Central memory CD4-positive, alpha-beta T cell (primary cell): ENCODE results near the gene PLXDC2.

Source experiments
- DNase-seq: peaks from one replicate; pipeline ENCODE4 v3.0.0; 2022

PLXDC2 gene

DNA sequence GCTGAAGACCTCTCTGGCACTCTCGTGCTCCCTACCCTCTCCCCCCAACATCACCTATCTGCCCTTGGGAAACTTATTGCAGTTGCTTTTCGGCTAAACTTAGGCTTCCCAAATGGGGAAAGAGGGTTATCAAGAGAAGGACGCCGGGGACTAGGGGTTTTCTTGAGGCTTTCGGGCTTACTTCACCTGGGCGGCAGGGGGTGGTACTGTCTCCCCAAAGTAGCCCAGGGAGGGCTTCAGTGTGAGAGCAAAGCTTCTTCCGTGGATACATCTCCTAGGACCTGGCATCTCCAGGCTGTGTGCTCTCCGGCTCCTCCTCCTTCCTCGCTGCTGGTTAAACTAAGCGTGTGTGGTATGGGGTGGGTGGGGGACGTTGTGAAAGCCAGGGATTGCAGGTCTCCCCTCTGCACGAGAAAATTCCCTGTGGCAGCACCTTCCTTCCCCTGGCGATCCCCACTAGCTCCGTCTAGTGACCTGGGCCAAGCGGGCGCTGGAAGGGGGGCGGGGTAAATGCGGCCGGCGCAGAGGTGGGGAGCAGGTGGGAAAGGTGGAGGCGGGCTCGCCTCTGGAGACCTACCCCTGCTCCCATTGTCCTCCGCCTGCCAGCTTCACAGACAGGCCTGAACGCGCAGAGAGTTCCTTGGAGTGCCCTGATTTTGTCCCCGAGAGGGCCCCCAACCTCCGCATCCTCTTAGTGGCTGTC lies 1.1 kb downstream of the PLXDC2 start:
- DNase-seq = no peak

DNA sequence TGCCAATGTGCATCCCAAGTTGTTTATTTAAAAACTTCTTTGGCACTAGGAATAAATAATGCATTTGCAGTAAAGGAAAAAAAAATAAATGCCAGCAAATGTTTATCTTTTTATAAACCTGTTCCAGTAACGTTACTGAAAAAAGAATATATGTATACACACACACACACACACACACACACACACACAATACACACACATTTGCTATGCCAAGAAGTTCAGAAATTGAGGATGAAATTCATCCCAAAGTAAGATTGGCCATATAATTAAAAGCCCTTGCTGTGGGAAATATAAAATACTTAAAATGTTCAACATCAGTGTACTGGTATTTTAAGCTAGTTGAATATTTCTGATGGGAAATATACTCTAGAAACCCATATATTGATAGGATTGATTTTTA lies 2.6 kb downstream of the PLXDC2 start:
- no peak for DNase-seq

DNA sequence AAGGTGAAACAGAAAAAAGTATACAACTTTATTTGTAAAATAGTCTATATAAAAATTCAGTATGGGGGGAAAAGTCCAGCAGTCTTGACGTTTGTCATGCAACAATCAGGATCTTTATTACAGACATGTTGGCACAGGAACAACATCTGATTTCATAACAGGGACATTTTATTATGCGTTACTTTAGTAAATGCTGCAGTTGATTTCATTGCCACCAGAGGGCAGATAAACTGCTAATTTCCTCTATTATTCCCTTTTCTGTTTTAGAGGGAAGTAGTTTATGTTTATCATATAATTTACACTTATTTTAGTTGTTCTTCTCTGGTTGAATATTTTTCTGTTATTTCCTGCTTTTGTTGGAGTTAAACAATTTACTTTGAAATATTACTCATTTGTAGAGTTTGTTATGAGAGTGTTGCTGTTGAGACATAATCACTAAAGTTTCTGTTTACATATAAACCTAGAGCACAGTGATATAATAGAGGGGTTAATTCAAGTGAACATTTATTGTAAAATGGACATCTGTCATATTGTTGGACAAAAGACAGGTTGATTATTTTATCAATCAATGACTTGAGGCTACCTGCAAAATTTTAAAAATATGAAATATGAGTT lies 3.3 kb downstream of the PLXDC2 start:
- no peak for DNase-seq

DNA sequence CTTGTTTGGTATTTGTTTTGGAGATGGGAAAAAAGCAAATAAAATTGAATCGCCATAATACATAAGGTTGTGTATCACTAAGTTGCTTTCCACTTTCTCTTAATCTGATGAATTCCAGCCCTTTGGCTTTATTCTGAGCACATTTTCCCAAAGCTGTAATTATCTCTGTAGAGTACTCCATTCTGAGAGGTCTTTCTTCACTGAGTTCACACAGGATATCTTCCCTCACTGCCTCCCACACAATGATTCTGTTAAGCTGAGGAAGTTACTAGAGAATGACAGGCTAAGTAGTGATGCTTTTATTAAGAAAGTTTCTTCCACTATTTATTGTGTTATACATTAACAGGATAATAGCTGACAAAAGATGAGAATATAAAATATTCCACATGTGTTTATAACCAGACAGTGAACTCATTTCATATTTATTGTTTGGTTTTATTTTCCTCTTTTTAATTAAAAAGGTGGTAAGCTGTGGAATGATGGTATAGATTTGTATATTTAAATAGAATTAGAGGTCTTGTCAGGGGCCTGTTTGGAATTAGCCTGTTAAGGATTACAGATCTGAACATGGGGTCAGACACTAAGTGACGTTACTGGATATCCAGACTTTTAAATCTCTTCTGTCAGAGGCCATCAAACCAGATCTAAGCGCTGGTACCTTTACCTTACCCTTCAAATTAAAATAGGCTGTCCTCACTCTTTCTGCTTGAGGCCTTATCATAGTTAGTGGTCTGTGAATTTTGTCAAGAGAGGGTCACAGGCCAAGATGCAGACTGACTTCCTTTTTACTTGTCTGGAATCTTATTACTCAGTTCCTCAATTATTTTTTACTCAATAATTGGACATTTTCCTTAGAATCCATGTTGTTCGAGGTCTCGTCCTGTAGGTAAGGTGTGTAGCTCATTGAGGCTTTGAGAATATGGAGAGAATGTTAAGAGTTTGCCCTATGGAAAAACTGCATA lies 8.4 kb downstream of the PLXDC2 start:
- no peak for DNase-seq

DNA sequence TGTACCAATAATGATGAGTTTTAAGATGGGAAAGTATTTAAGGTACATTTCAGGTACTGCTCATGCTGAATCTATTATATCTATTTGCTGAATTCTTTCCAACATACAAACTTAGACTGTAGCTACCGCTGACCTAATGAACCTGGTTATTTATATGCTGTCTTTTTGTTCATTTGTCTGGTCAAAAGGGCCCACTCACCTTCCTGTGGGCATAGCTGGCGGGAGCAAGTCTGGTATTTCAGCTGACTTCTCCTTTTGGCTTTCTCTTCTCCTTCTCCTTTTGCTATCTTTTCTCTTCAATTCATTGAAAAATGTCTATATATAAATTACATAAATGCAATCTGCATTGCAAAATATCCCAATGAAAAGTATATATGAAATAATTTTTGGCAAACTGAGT lies 9.5 kb downstream of the PLXDC2 start:
- no peak for DNase-seq

DNA sequence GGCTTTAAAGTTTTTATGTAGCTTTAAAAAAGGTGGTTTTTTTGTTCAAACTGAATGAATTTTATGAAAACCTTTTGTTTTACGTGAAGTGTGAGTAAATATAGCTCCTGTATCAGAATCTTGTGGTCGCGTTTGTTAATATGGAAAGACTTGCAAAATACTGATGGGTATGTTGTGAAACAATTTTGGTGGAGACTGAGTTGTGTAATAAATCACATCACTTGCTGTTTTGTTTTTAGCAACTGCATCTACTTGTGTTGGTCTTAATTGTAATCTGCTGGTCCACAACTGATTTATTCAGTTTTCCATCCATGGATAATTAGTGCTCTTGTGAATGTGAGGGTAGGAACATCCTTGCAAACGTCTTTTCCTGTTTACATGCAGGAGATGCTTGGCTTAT lies 10.5 kb downstream of the PLXDC2 start:
- DNase-seq = no peak

DNA sequence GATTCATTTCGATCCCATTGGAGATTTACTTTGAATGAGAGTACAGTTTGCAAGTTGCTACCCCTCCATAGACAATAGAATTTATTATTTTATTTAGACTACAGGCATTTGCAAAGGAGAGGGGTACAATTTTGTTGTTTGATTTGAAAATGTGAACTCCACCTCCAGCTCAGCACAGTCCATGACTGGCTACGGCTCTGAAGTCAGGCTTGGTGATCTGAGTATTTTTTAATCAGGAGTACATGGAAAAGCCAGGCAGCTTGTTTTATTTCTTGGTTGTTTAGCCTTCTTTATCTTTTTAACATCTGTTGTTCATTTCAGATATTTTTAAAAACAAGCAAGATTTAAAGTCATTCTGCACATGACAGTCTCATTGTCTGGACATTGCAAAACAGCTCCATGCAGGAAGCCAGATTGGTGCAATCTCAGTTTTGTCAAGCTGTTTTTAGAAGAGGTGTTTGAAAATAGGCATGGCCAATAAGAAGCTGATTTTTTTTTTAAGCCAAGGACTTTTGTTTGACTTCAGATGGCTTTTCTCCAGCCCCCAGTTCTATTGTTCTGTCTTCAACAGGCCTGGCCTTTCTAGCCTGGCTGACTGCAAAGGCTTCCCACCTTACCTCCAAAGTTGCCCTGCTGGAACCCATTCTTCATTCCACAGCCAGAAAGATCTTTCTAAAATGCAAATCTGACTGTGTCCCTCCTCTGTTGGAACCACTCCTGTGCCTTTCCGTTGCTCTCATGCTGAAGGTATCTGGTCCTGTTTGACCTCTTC lies 12.2 kb downstream of the PLXDC2 start:
- no peak for DNase-seq

DNA sequence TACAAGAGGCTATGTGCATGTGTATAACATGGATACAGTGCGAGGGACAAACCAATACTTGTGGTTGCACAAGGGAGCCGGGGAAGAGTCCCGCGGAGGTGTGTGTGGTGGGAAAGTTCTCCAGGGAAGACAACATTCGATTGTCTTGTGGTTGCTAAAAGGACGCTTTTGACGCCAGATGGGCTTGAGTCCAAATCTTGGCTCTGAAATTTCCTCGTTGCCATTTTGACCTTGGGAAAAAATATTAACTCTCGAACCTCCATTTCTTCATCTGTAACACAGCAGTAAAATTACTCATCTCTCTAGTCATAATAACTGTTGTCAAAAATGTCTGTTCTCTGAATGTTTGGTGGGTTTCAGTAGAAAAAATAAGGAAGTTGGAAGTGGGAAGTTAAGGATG lies 16.5 kb downstream of the PLXDC2 start:
- DNase-seq = no peak

DNA sequence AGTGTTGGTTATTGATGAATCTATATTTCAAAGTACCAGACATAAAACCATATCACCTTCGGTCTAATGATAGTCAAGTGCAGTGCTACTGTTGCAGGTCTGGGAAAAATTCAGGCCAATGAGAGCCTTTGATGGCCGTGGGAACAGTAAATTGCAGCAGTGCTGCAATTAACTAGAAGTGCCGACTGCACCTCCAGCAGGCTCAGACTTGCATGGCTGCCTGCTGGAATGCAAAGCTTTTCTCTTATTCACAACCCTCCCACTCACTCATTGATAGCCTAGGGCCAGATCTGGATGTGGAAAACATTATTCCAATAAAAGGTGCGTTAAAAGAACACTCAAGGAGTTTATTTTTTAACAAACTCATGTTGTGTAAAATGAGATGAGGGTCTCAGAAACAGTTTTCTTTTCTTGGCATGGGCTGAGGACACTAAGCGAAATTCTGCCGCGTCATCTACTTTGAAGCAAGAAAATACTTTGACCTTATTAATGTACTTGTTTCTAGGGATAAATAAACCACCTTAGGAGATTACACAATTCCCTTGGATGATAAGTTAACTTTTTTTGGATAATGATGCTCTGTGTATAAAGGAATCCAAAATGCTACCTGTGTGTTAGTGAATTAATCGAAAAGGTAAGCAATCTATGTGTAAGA lies 17.1 kb downstream of the PLXDC2 start:
- no peak for DNase-seq

DNA sequence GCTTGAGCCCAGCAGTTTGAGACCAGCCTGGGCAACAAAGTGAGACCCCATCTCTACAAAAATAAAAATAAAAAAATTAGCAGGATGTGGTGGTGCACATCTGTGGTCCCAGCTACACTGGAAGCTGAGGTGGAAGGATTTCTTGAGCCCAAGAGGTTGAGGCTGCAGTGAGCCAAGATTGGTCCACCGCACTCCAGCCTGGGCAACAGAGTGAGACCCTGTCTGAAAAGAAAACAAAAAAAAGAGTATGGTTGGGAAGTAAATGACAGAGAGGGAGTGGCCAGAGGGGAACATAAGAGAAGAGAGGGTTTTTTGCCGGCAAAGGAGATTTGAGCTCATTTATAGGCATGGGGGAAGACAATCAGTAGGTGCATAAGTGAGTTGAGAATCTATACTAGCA lies 19.7 kb downstream of the PLXDC2 start:
- no peak for DNase-seq

DNA sequence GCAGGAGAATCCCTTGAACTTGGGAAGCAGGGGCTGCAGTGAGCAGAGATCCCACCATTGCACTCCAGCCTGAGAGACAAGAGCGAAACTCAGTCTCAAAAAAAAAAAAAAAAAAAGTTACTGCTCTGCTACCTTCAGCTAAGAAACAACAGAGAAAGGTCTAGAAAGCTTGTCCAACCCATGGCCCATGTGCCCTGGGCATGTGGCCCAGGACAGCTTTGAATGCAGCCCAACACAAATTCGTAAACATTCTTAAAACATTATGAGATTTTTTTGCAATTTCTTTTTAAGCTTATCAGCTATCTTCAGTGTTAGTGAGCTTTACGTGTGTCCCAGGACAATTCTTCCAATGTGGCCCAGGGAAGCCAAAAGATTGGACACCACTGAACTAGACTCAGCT lies 22.9 kb downstream of the PLXDC2 start:
- no peak for DNase-seq

DNA sequence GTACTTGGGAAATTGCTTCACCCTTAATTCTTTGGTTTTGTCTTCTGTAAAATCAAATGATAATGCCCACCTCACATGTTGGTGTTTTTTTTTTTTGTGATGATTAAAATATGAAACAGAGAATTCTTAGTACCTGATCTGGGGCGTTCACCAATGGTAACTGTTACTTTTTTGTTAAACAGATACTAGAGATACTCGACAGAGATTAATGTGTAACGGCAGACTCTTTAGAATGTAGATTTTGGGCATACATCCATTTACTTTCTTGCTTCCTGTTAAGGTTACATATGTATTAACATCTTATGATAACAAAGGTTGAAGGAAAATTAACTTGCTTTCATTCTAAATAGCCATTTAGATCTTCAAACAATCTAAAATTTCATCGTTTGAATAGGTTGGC lies 23.3 kb downstream of the PLXDC2 start:
- DNase-seq = no peak

DNA sequence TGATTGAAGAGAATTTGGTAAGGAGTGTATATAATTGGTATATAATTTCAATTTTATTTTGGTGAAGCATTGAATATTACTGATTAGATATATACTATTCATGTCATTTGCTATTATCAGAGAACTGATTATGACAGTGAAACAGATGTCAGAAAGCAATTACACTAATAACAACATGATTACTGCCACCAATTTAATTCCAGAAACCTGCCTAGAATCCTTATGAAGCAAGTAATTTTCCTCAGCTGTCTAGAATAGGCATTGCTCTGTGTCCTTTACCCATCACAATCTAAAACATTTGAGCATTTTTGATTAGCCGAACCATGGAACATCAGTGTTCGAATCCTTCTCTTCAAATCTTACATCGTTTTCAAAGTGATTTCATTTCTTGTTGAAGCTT lies 24.5 kb downstream of the PLXDC2 start:
- DNase-seq = no peak

DNA sequence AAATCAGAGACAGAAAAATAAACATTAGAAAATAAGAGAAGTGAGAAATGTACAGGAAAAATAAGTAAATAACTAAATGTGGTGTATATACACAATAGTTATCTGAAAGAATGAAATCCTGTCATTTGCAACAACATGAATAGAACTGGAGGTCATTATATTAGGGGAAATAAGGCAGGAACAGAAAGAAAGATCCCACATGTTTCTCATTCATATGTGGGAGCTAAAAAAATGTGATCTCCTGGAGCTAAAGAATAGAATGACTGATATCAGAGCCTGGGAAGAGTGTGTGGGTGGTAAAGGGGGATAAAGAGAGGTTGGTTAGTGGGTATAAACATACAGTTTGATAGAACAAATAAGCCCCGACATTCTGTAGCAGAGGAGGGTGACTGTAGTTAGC lies 27.3 kb downstream of the PLXDC2 start:
- no peak for DNase-seq

DNA sequence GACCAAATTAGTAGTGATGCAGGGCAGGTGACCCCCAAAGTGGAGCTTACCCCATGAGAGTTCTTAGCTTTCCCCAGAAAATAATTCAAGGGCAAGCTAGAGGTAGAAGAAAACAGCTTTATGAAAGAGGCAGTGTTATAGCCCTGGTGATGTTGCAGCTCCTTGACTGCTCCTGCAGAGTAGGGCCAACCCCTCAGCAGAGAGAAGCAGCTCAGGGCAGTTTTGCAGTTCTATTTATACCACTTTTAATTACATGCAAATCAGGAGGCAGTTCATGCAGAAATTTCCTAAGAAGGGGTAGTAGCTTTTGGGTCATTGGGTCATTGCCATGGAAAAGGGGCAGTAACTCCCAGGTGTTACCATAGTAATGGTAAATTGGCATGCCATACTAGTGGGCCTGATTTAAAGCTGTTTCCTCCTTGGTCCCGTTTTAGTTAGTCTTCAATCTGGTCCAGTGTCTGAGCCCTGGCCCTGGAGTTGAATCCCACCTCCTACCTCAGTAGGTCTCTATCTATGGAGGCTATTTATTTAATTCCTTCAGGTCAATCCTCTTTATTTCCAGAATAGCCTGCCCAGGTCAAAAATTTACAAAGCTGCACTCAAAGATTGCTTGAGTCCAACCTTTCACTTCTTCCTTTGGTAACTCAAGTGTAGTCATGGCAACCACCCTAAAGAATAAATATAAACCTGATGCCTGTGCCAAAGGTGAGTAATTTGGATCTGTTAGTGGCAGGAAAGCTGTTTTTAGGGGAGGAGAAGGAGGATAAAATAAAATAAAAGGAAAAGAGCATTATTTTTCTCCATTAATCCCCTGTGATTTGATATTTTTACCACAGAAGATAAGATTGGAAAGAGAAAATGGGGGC lies 29.5 kb downstream of the PLXDC2 start:
- DNase-seq = no peak

DNA sequence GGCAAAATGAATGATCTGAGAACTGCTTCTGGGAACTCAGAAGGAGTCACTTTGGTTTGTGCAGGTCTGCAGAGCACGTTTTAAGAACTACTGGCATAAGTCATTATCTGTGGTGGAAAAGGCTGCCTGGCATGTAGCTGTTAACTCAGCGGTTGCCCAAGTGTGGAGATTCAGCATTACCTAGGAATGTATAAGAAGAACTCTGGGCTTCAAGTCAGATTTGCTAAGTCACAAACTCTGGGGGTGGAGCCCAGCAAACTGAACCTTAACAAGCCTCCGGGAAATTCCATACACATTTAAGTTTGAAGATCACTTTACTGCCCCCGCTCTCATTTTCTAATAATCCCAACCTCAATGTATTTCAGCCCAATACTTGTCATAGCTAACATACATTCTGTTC lies 31.1 kb downstream of the PLXDC2 start:
- DNase-seq = no peak

DNA sequence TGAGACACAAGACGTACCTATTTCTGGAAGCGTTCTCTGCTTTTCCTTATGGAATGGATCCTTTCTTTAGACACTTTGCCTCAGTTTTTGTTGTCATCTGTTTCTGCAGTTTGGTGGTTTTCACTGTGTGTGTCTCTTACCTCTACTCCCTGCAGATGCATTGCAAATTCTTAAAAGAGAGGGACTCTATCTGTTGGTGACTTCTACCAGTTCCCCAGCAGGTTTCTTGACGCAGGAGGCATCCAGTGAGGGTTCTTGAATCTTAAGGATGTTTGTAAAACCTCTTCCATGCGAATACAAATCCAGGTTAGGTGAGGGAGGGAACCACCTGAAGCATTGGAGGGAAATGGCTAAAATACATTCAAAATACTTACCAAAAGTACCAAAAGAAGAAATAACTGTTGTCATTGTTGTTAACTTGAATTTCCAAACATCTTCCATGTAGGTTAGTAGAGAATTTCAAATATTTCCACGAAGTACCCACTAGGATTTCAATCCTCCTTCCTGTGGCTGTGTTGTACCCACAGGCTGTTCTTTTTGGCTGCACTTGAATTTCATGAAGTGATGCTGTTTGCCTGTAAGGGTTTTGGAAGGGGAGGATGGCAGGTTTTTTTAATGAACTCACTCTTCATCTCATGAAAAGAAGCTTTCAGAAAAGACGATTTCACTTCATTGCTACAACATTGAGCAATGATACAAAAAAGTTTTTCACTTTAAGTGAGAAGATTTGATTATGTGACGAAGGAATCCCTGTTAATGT lies 32.2 kb downstream of the PLXDC2 start:
- no peak for DNase-seq

DNA sequence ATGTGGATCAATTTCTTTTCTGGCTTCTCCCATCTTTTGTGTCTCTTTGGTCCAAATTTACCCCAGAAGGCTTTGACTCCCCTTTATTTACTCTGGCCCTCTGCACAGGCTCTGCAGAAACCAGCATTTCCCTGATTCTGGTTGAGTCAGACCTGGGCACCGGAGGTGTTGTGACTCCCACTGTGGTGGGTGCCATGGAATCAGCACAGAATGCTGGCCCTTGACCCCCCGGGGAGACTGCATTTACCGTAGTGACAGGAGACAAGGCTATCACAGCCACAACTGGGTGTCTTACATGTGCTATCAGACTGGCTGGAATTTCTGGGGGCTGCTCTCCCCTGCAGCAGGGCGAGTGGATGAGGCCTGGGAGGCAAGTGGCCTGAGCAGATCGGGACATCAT lies 37.6 kb downstream of the PLXDC2 start:
- no peak for DNase-seq

DNA sequence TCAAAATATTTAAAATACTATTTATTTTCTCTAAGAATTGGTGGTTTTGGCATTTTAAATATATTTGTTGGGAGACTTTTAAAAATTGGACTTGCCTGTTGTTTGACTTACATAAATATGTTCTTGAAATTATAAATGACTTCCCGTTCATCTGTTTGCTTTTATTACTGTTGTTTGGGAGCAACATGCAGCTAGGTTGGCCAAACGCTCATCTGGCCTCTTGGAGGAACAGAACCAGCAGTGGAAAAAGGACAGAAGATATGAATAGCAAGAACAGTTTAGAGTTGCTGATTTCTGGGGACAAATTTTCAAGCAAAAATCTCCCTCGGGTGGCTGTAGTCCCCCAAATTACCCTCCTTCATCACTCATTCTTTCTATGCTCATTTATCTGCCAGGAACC lies 41.6 kb downstream of the PLXDC2 start:
- DNase-seq = no peak

DNA sequence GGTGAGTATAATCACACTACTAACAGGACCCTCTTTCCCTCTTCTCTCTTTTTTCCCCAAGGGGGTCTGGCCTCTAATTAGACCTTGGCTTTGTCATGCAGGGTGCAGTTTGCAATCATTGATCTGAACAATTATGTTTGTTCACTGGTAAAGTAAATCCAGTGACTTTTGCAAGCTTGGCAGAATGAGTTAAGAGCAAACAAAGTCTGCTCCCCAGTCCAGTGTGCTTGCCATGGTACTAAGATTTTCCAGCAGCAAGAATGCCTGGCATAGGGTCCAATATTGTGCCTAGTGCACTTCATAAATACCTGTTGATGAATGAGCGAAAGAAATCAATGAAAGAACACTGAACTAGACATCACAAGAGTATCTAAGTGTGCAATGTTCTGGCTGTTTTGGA lies 43.9 kb downstream of the PLXDC2 start:
- DNase-seq = no peak
